Erythroblast (primary cell): ENCODE data around the gene COX4I2.
A peak's percentile ranks its signal among the peaks of the same experiment; 100 is the strongest.

Source experiments
- DNase-seq, 2 experiments: peaks; one replicate each; lab custom pipeline; 2025; lab: John Stamatoyannopoulos, UW
- GATA1 ChIP-seq: IDR thresholded peaks from 2 replicates; pipeline ENCODE4 v1.6.1; 2011; ENCODE audit warnings: low read depth, mild to moderate bottlenecking, control low read depth, low read length, moderate library complexity
- POLR2A ChIP-seq: IDR thresholded peaks from 2 replicates; pipeline ENCODE4 v1.6.1; 2011; ENCODE audit warnings: mild to moderate bottlenecking, low read length

COX4I2 gene

DNA sequence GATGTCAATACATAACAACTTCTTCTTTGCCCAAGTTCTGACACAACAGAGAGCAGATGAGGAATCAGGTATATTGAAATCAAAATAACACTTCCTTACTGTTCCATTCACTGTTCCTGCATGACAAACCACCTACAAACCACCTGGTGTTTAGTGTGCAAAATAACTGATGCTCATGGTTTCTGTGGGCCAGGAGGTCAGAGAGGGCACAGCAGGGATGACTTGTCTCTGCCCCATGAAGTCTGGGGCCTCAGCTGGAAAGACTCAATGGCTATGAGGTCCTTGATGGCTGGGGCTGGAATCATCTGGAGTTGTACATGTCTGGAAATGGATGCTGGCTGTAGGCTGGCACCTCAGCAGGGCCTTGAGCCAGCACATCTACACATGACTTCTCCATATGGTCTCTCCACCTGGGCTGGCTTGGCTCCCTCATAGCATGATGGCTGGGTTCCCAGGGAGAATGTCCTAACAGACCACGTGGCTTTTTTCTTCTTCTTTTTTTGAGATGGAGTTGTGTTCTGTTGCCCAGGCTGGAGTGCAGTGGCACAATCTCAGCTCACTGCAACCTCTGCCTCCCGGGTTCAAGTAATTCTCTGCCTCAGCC is 7.4 kb upstream of the COX4I2 start:
- no peak for TF ChIP-seq GATA1
- TF ChIP-seq POLR2A, result no peak
- DNase-seq, result no peak

- no peak for DNase-seq
- no peak for TF ChIP-seq GATA1
- TF ChIP-seq POLR2A, result no peak
Measured at GRCh38 chr20:31632548-31633338, 5.0 kb upstream of the COX4I2 start.

- TF ChIP-seq POLR2A, result no peak
- TF ChIP-seq GATA1, result no peak
- DNase-seq, result no peak
Measured at GRCh38 chr20:31633339-31633914, 4.3 kb upstream of the COX4I2 start.

- DNase-seq, result no peak
- no peak for TF ChIP-seq GATA1
- no peak for TF ChIP-seq POLR2A
Measured at GRCh38 chr20:31638317-31638716, 605 bp downstream of the COX4I2 start.

DNA sequence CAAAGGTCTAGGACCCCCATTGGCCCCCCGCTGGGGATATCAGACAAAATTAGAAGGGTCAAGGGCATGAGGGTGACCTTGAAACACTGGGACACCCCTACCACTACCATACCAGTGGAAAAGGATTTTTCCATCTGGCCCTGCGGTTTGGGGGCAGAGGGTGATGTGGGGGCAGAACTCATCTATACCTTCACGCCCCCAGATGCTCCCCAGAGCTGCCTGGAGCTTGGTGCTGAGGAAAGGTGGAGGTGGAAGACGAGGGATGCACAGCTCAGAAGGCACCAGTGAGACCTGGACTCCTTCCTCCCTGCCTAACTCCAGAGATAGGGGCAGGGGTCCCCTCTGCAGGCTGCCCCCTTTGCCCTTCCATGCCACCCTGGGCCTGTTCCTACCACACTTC is 1.1 kb downstream of the COX4I2 start:
- TF ChIP-seq POLR2A (no peak), GATA1 (no peak)
- no peak for DNase-seq

GRCh38 chr20:31640259-31640658 is 2.5 kb downstream of the COX4I2 start:
- no peak for TF ChIP-seq GATA1
- TF ChIP-seq POLR2A, result no peak
- DNase-seq, result no peak

DNA sequence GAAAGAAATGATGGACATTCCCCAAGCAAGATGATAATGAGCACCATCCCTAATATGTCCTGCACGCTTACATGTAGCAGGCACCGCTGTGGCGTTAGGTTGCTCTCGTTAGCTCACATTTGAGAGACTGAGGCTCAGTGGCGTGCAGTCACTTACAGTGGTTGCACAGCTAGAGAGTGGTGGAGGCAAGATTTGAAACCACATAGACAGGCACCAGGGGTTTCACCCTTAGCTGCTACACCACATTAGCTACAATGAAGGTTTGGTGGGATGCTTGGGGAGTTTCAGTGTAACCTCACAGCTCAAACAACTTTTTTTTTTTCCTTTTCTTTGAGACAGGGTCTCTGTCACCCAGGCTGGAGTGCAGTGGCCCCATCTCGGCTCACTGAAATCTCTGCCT is 3.7 kb downstream of the COX4I2 start:
- no peak for TF ChIP-seq POLR2A
- TF ChIP-seq GATA1, result no peak
- DNase-seq, result no peak

DNA sequence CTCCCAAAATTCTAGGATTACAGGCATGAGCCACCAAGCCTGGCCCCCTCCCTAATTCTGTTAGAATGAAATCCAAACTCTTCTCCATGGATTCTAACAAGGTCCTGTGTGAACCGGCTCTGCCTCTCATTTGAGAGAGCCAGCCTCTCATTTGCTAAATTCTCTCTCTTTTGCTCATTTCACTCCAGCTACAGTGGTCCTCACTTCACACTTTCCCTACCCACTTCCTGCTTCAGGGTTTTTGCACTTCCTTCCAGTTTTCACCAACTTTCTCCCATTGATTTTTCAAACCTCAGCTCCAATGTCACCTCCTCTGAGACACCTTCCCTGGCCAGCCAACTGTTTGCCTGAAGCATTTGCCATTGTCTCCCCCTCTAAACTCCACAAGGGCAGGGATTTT is 5.1 kb downstream of the COX4I2 start:
- no peak for DNase-seq
- TF ChIP-seq GATA1, result no peak
- no peak for TF ChIP-seq POLR2A

GRCh38 chr20:31643522-31643921 is 5.8 kb downstream of the COX4I2 start:
- no peak for TF ChIP-seq POLR2A
- no peak for TF ChIP-seq GATA1
- DNase-seq, result no peak

DNA sequence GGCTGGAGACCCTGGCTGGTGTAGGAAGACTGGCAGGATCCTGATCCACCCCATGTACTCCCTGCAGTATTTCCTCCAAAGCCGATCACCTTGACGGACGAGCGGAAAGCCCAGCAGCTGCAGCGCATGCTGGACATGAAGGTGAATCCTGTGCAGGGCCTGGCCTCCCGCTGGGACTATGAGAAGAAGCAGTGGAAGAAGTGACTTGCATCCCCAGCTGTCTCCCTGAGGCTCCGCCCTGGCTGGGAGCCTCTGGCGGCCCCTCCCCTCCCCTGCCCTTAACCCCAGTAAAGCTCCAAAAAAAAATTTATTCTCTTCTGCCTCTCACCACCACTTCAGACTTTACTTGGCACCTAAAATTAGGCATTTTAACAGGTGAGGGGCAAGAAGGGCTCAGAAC is 7.0 kb downstream of the COX4I2 start:
- no peak for DNase-seq
- TF ChIP-seq GATA1, result no peak
- no peak for TF ChIP-seq POLR2A

DNA sequence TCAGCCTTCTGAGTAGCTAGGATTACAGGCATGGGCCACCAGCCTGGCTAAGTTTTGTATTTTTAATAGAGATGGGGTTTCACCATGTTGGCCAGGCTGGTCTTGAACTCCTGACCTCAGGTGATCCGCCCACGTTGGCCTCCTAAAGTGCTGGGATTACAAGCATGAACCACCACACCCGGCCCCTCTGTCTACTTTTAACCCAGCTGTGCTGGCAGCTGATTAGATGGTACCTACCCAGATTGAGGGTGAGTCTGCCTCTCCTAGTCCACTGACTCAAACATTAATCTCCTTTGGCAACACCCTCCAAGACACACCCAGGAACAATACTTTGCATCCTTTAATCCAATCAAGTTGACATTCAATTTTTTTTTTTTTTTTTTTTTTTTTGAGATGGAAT is 10.4 kb downstream of the COX4I2 start:
- DNase-seq, result peak; percentile 45

DNA sequence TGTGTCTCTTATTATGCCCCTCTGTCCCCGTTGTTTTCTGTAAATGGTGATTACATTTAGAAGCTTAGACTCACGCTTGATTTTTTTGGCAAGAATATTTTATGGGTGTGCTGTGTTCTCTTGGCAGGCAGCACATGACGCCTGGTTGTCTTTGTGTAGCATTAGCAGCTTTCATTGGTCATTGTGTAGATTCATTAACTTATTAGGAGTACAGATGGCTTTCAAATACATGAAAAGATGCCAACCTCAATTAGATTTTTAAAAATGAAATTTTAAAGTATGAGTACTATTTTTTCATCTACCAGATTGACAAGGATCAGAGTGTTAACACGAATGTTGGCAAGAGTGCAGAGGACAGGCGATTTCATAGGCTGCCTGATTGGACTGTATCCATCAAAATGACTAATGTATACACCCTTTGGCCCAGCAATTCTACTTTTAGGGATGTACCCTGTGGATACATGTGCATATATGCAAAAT is 15.2 kb downstream of the COX4I2 start:
- no peak for DNase-seq
- no peak for TF ChIP-seq GATA1
- TF ChIP-seq POLR2A, result no peak

- DNase-seq, result no peak
- TF ChIP-seq GATA1 (no peak), POLR2A (no peak)
Measured at GRCh38 chr20:31653561-31653960, 15.8 kb downstream of the COX4I2 start.

- DNase-seq, result no peak
- TF ChIP-seq GATA1 (no peak), POLR2A (no peak)
Measured at GRCh38 chr20:31654534-31654933, 16.8 kb downstream of the COX4I2 start.

DNA sequence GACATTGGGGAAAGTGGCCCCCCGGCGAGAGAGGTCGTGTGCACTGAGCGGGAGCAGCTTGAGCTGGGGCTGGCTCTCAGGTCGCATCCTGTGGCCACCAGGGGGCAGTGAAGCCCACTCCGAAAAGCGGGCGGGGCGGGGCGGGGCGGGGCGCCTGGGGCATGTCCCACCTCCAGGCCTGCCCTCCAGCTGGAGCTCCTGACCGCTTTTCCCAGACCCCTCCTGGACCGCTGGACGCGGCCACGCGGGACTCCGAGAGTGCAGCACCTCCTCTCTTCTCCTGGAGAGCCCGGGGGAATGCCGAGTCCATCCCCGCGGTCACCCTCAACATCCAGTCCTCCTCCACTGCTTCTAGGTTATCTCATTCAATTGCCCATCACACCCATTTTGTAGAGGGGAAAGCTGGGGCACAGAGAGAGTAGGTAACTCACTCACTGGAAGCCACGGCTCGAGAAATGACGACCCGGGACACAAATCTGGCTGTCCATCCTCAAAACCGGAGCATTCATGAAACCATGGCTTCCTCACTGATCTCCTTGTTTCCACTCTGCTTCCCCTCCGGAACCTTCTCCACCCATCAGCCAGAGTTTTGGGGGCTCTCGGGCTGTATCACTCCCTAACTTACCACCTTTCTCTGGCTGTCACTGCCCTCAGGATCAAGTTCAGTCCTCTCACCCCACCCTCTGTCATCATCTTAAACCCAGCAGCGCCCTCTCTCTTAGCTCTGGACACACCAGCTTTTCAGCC is 24.1 kb downstream of the COX4I2 start:
- DNase-seq, result peak; percentile 80 to 91

More for the DNA sequence above, 24.1 kb downstream of the COX4I2 start:
- TF ChIP-seq GATA1, result no peak
- peak; percentile 73 for TF ChIP-seq POLR2A
